NCI-H146 (cell line): ENCODE data around the gene NDUFA11.

ENCODE experiments used
- DNase-seq: peaks from one replicate; lab custom pipeline; 2025; lab: John Stamatoyannopoulos, UW

Gene NDUFA11

DNA sequence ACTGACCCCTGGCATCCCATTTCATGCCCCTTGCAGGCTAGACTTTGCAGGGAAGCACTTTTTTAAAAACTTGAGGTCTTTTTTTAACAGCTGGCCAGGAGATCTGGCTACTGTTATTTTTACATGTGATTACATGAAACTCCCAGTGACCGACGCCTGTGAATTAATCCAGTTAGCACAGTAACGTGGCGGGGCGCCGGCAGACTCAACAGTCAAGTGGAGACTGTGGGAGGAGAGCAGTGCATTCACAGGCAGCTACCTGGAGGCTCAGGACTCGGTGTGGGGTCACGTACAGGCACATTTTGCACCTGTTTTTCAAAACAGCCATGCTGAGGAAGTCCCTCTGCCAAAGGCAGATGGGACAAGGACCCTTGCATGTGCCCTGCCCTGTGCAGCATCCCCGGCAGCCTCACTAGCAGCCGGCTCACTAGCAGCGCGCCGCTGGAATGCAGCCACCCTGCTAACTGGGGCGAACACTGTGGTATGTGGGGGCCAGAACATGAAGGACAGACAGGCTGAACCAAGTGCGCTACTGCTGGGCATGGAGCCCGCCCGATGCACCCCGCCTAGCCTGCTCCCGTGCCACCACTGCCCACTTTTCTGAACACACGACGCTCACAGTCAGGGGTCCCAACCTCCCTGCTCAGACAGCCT is 29.1 kb upstream of the NDUFA11 start:
- DNase-seq = no peak

DNA sequence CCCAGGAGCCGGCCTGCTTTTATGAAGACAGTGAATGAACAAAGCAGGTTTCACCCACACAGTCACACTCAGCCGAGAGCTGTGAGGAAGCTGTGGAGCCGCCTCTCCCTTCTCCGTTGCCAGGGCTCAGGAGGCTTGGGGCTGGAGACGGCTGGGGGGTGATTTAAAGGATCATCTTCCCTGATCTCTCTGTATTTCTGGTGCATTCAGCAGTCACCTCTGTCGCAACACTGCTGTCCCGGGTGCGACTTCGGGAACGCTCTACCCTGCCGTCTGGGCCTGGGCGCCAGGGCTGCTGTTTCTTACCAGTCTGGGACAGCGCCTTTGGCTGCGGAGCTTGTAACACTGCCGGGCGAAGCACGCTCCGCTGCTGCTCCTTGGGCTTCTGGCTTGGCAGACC is 28.6 kb upstream of the NDUFA11 start:
- no peak for DNase-seq

DNA sequence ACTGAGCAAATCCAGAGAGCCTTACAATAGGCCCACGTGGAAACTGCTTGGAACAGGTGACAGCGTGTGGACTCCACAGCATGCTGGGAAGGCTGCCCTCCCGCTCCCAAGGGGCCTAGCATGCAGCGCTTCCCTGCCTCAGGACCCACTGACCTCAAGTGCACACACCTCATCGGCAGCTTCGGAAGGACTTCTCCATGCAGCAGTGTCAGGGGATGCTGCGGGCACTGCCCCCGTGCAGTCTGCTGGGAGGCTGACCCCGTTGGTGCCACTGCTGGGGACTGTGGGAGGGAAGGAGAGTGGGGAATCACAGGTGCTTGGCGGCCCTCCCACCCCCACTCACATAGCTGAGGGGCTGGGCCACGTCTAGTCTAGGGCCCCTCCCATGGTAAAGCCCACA is 27.7 kb upstream of the NDUFA11 start:
- DNase-seq = no peak

GRCh38 chr19:5929625-5930024 is 26.0 kb upstream of the NDUFA11 start:
- no peak for DNase-seq

DNA sequence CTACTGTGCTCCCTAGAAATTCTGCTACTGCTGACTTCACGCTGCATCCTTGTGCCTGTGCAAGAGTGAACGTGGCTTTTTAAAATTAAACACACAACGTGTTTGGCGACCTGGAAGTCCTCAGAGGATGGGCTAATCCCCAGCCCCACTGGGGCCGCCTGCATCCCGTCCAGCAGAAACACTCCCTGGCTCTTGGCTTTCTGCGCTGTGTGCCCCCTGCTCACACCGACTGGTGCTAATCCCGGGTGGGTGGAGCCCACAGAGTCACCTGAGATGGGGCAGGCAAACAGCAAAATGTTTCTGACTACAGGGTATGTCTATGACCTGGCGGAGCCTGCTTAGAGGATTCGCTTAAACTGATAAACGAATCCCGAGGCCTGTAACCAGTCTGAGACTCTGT is 25.6 kb upstream of the NDUFA11 start:
- DNase-seq = no peak

GRCh38 chr19:5927441-5927821 is 23.8 kb upstream of the NDUFA11 start:
- no peak for DNase-seq

DNA sequence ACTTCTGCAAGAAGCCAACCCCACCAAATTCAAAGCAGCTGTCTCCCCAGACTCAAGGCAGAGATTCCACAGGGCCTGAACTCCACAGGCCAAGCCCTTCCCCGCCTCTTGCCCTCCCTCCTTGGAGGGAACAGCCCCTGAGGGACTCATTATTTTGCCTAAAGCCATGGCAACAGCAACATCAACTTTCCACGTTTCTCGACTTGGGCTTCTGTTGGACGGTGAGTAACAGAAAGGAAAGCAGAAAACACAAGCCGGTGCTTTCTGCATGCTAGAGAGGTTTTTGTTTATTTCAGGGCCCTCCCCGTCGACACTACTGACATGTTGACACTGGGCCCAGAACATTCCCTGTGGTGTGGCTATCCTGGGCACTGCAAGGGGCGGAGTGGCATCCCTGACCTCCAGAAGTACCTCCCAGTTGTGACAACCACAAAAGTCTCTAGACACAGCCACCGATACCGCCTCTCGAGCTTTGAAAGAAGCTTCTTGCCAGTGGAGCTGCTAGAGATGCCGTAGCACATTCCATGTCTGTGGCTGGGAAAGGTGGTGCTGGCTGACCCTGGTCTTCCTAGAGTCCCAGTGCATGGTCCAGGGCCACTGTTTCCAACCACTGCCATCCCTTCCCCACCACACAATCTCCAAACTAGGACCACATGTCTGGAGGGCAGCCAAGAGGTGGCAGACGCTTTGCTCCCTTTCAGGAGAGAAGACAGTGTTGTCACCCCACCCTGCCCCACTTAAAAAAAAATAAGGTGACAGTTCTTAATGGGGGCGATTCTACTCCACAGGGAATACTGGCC is 23.3 kb upstream of the NDUFA11 start:
- DNase-seq = no peak

- no peak for DNase-seq
Observed at GRCh38 chr19:5925830-5926427, 22.3 kb upstream of the NDUFA11 start.

- no peak for DNase-seq
Observed at GRCh38 chr19:5923356-5923755, 19.8 kb upstream of the NDUFA11 start.

GRCh38 chr19:5922161-5922545 is 18.6 kb upstream of the NDUFA11 start:
- no peak for DNase-seq

DNA sequence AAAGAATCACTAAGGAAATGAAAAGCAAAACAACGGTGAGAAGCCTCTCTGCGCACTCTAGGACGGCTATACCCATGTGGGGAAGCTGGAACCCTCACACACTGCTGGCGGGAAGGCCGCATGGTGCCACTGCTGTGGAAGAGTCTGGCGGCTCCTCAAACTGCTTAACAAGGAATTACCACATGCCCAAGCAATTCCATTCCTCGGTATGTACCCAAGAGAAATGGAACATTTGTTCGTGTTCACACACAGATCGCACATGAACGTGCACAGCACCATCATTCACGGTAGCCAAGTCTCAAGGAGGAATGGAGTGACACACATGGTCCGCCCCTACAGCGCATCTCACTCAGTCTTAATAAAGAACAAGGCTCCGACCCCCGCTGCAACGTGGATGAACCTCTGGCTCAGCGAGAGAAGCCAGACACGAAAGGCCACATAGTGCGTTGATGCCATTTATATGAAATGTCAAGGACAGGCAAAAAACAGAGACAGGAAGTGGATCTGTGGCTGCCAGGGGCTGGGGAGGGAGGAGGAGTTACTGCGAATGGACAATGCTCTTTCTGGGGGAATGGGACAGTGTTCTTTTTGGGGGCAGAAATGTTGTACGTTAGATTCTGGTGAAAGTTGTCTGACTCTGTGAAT is 18.0 kb upstream of the NDUFA11 start:
- DNase-seq = no peak

- DNase-seq = no peak
Observed at GRCh38 chr19:5918463-5919079, 15.0 kb upstream of the NDUFA11 start.

GRCh38 chr19:5917431-5918107 is 14.0 kb upstream of the NDUFA11 start:
- DNase-seq = no peak

DNA sequence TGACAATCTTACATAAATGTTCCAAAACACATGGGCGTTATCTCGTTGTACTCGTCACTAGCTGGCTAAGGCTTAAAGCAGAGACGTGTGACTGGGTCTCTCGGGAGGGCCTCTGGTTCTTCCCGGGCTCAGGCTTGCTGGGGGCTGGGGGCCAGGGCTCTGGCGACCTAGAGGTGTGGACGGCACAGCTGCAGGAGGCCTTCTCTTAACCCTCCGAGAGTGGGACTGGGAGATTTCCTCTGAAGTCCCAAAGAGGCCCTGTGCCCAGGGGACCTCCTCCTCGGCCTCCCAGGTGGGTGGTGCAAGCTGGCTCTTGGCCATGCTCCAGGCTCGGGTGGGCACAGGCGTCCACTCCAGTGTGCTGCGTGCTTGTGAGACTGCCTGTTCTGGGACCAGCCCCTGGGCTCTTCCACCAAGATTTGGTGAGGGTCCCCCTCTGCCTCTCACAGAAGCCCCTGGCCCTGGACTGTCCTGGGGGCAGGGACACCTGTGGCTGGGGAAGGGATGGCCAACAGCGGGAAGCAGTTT is 12.7 kb upstream of the NDUFA11 start:
- no peak for DNase-seq

GRCh38 chr19:5915782-5916165 is 12.2 kb upstream of the NDUFA11 start:
- DNase-seq = no peak

GRCh38 chr19:5914946-5915781 is 11.6 kb upstream of the NDUFA11 start:
- DNase-seq = no peak

DNA sequence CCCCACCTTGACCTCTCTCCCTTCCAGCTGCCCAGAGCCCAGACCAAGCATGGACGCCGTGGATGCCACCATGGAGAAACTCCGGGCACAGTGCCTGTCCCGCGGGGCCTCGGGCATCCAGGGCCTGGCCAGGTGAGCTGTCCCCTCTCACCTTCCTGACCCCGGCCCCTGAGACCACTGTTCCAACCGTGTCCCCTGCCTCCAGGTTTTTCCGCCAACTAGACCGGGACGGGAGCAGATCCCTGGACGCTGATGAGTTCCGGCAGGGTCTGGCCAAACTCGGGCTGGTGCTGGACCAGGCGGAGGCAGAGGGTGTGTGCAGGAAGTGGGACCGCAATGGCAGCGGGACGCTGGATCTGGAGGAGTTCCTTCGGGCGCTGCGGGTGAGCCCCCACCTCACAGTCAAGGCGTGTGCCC is 10.8 kb upstream of the NDUFA11 start:
- no peak for DNase-seq

DNA sequence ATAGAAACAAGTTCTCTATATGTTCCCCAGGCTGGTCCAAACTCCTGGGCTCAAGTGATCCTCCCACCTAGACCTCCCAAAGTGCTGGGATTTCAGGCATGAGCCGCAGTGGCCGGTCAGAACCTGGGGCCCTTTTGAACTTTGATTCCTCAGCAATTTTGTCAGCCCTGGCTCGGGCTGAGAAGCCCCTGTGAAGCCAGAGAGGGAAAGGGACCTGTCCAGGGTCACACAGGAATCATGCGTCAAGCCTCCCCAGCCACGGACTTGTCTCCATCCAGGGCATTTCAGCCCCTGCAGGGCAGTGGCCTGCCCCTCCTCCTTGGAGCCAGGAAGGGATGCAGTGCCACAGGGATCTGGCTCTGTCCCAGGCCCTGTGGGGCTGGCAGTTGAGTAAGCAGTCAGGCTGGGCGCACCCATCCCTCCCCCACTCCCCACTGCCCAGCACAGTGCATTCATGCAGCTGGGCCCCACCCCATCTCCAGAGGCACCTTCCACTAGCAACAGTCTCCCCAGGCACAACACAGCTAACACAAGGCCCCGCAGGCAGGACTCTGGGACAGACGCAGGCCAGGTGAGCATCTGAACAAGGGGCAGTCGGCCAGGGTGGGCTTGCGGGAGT is 10.3 kb upstream of the NDUFA11 start, which contains the start of gene CAPS:
Gene CAPS, plus strand, starts transcription at position 516 of the 619 bp plus-strand sequence. CDS start 153 bp downstream, outside the sequence.
- DNase-seq = no peak

- DNase-seq = no peak
Observed at GRCh38 chr19:5911366-5911765, 7.8 kb upstream of the NDUFA11 start.

DNA sequence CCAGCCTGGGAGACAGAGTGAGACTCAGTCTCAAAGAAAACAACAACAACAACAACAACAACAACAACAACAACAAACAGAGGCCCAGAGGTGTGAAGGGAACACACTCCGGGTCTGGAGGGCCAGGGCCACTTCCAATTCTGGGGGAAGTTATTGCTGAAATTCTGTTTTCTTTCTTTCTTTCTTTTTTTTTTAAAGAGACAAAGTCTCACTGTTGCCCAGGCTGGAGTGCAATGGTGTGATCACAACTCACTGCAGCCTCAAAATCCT is 7.0 kb upstream of the NDUFA11 start:
- DNase-seq = no peak
